HCT116 (cell line): ENCODE results near the gene NOS3. TPM values are rescaled to one million over a fixed set of nuclear protein-coding genes. Genes with fewer than 3 reads are reported as not detected.

Source experiments
- ATAC-seq: fragments of 200-7000 bp; cut with Tn5 transposase; 2 replicates; pipeline ENCODE4 v1.9.1; 2020; ENCODE audit warnings: mild to moderate bottlenecking, moderate library complexity
- BruUV-seq: library from RNA; stranded (reverse); fragments of 400-500 nt; replicated peaks from 2 replicates; lab custom pipeline; 2021; lab: Mats Ljungman, UMichigan
- CTCF ChIA-PET: fragments of 300-600 bp; sonication (Branson Sonifier 250); formaldehyde crosslinking; loops from one replicate; lab custom pipeline; 2021; ENCODE audit warnings: antibody characterized with exemption; lab: Charles Lee
- POLR2A ChIA-PET: fragments of 300-600, 350-600 bp; sonication (Branson Sonifier 250); formaldehyde crosslinking; loops from one replicate; lab custom pipeline; 2021; ENCODE audit warnings: antibody characterized with exemption; lab: Charles Lee
- RAD21 ChIA-PET, 2 experiments: fragments of 300-600 bp; sonication (Branson Sonifier 250); formaldehyde crosslinking; loops; one replicate each; lab custom pipeline; 2023; ENCODE audit warnings: low total read pairs in 2 of 2; ENCODE audit not compliant: uncharacterized antibody in 2 of 2, unreplicated experiment in 2 of 2, low non-redundant PET in 1 of 2; lab: Charles Lee
- DNase-seq: peaks from one replicate; pipeline ENCODE4 v3.0.0-alpha.2; 2010; ENCODE audit warnings: low read depth, low spot score
- H2AFZ ChIP-seq: fragments of 200-600 bp; shearing (Covaris generic), sonication (generic); 2 replicates; pipeline ENCODE4 v1.6.1; 2017; ENCODE audit warnings: low read depth, mixed run types, mixed read lengths, antibody characterized with exemption, low read length; ENCODE audit not compliant: poor library complexity, severe bottlenecking
- H3K27ac ChIP-seq: 2 replicates; pipeline ENCODE4 v1.5.1; 2012; ENCODE audit warnings: low read depth, low read length
- H3K27me3 ChIP-seq: fragments of 200-600 bp; sonication (generic); 2 replicates; pipeline ENCODE4 v1.6.1; 2016; ENCODE audit warnings: mixed run types, low read length, mixed read lengths; ENCODE audit not compliant: insufficient read depth
- H3K36me3 ChIP-seq, 2 experiments: fragments of 200-500 bp in 1 of 2; fragments of 200-600 bp in 1 of 2; sonication (Bioruptor generic) in 1 of 2; sonication (generic) in 1 of 2; 2 replicates each; pipeline versions ENCODE4 v1.5.1 to v1.6.1; 2014 to 2016; ENCODE audit warnings: low read length in 2 of 2, inconsistent platforms in 1 of 2, mixed read lengths in 1 of 2, mixed run types in 1 of 2; ENCODE audit not compliant: insufficient read depth in 2 of 2, control insufficient read depth in 1 of 2
- H3K4me1 ChIP-seq, 2 experiments: fragments of 200-600 bp in 1 of 2; sonication (generic) in 1 of 2; 2 replicates each; pipeline versions ENCODE4 v1.5.1 to v1.6.1; 2012 to 2017; ENCODE audit warnings: low read length in 2 of 2, inconsistent platforms in 1 of 2, mild to moderate bottlenecking in 1 of 2, mixed read lengths in 1 of 2, mixed run types in 1 of 2, moderate library complexity in 1 of 2; ENCODE audit not compliant: insufficient read depth in 2 of 2, control insufficient read depth in 1 of 2
- H3K4me2 ChIP-seq: fragments of 200-600 bp; sonication (generic); 2 replicates; pipeline ENCODE4 v1.6.1; 2017; ENCODE audit warnings: mixed run types, low read length, mixed read lengths
- H3K4me3 ChIP-seq, 2 experiments: fragments of 200-600 bp in 1 of 2; sonication (generic) in 1 of 2; replicated peaks in 1 of 2; 2 replicates each; pipeline ENCODE4 v1.5.1; 2011 to 2016; ENCODE audit warnings: low read length in 2 of 2, control low read depth in 1 of 2, low read depth in 1 of 2, mild to moderate bottlenecking in 1 of 2, mixed read lengths in 1 of 2, mixed run types in 1 of 2
- H3K79me2 ChIP-seq: fragments of 200-600 bp; sonication (generic); 2 replicates; pipeline ENCODE4 v1.6.1; 2017; ENCODE audit warnings: mild to moderate bottlenecking, mixed run types, low read length, moderate library complexity, mixed read lengths; ENCODE audit not compliant: insufficient read depth
- H3K9ac ChIP-seq: fragments of 200-600 bp; sonication (generic); 2 replicates; pipeline ENCODE4 v1.6.1; 2016; ENCODE audit warnings: low read length, mixed read lengths
- H3K9me2 ChIP-seq: fragments of 200-600 bp; sonication (generic), shearing (Covaris generic); 2 replicates; pipeline ENCODE4 v1.6.1; 2017; ENCODE audit warnings: mixed run types, mild to moderate bottlenecking, moderate library complexity; ENCODE audit not compliant: insufficient read depth
- H3K9me3 ChIP-seq, 2 experiments: fragments of 200-500 bp in 1 of 2; fragments of 200-600 bp in 1 of 2; sonication (Bioruptor generic) in 1 of 2; sonication (generic) in 1 of 2; 2 replicates each; pipeline ENCODE4 v1.6.1; 2014 to 2017; ENCODE audit warnings: low read length in 2 of 2, mixed read lengths in 2 of 2, inconsistent platforms in 1 of 2, low read depth in 1 of 2, mild to moderate bottlenecking in 1 of 2, mixed run types in 1 of 2, moderate library complexity in 1 of 2; ENCODE audit not compliant: control insufficient read depth in 1 of 2, insufficient read depth in 1 of 2
- H4K20me1 ChIP-seq: fragments of 200-600 bp; sonication (generic), shearing (Covaris generic); 2 replicates; pipeline ENCODE4 v1.6.1; 2017; ENCODE audit warnings: mixed run types, mild to moderate bottlenecking, moderate library complexity; ENCODE audit not compliant: insufficient read depth
- ATF3 ChIP-seq: IDR thresholded peaks from 2 replicates; pipeline ENCODE4 v1.6.1; 2012
- CBX3 ChIP-seq: IDR thresholded peaks from 2 replicates; pipeline ENCODE4 v1.6.1; 2012; ENCODE audit warnings: low read depth
- CEBPB ChIP-seq: IDR thresholded peaks from 2 replicates; pipeline ENCODE4 v1.6.1; 2012; ENCODE audit warnings: low read depth
- ELF1 ChIP-seq: IDR thresholded peaks from 2 replicates; pipeline ENCODE4 v1.6.1; 2012; ENCODE audit warnings: low read depth, borderline replicate concordance
- JUND ChIP-seq: IDR thresholded peaks from 2 replicates; pipeline ENCODE4 v1.6.1; 2012
- MAX ChIP-seq: IDR thresholded peaks from 2 replicates; pipeline ENCODE4 v1.6.1; 2012
- POLR2A ChIP-seq: IDR thresholded peaks from 2 replicates; pipeline ENCODE4 v1.7.0; 2011; ENCODE audit warnings: borderline replicate concordance; ENCODE audit not compliant: insufficient read depth, insufficient read length; ENCODE audit errors: extremely low read depth
- POLR2AphosphoS5 ChIP-seq: IDR thresholded peaks from 2 replicates; pipeline ENCODE4 v1.6.1; 2011; ENCODE audit warnings: mild to moderate bottlenecking, low read depth, low read length, moderate library complexity
- RAD21 ChIP-seq: IDR thresholded peaks from 2 replicates; pipeline ENCODE4 v1.6.1; 2012; ENCODE audit warnings: low read depth, mild to moderate bottlenecking
- REST ChIP-seq: IDR thresholded peaks from 2 replicates; pipeline ENCODE4 v1.6.1; 2012; ENCODE audit warnings: low read depth
- SP1 ChIP-seq: IDR thresholded peaks from 2 replicates; pipeline ENCODE4 v1.6.1; 2012; ENCODE audit warnings: low read depth
- SRF ChIP-seq: IDR thresholded peaks from 2 replicates; pipeline ENCODE4 v1.6.1; 2012; ENCODE audit warnings: low read depth
- TCF7L2 ChIP-seq: IDR thresholded peaks from 2 replicates; pipeline ENCODE4 v1.7.0; 2011; ENCODE audit warnings: borderline replicate concordance, inconsistent platforms; ENCODE audit not compliant: insufficient read depth, insufficient read length; ENCODE audit errors: extremely low read depth
- ZBTB33 ChIP-seq: IDR thresholded peaks from 2 replicates; pipeline ENCODE4 v1.6.1; 2011; ENCODE audit warnings: mild to moderate bottlenecking, low read length, moderate library complexity; ENCODE audit not compliant: insufficient replicate concordance; ENCODE audit errors: extremely low read depth
- ZNF274 ChIP-seq: fragments of 200-500 bp; sonication (Bioruptor generic); IDR thresholded peaks from 2 replicates; pipeline ENCODE4 v1.6.1; 2014; ENCODE audit warnings: mild to moderate bottlenecking, low read depth, low read length, inconsistent platforms
- intact Hi-C: fragments of 100-400 bp; cut with micrococcal nuclease; formaldehyde crosslinking; loops from 2 replicates; pipeline ENCODE4 v1.10.0; 2022
- total RNA-seq: library from RNA; stranded (reverse); gene quantifications from one replicate; pipeline ENCODE4 v1.2.1, GENCODE V29; 2021; ENCODE audit not compliant: unreplicated experiment

The NOS3 gene
- total RNA-seq, 1 experiment from 2014 or later, result 35.8 TPM

GRCh38 chr7:150978126-150978789 is 12.6 kb upstream of the NOS3 start, which contains the start of gene KCNH2:
KCNH2 (minus strand) TSS chr7:150978321; CDS start chr7:150977913, 408 bp downstream.
- Histone ChIP-seq H3K4me1 (peaks cover 34 to 51% of the 10 kb centered on the region in 2 experiments), H3K27ac (peak within 1 kb of the TSS; percentile 55; the same call in 1 of the 2 replicates), H3K36me3 (no peaks in the 10 kb centered on the region), H3K4me2 (peak within 1 kb of the TSS; percentile 98), H3K9ac (peak within 1 kb of the TSS; percentile 46), H3K9me3 (no peaks in the 10 kb centered on the region), H3K27me3 (peaks cover 35% of the 10 kb centered on the region; the same call in 1 of the 2 replicates), H2AFZ (no peak within 1 kb of the TSS), H3K4me3 (peak within 1 kb of the TSS; percentile 46 to 75), H4K20me1 (no peaks in the 10 kb centered on the region)
- intact Hi-C loops, result loop anchor here (1.0 kb wide), 1 partner anchor 30 kb away; no protein-coding TSS in a partner anchor
- POLR2A ChIA-PET, result interaction anchor here (0.7 to 1.2 kb wide), 2 partner anchors 30 to 48 kb away, joined by 3 to 4 read pairs; no protein-coding TSS in a partner anchor
- RAD21 ChIA-PET, result no interaction called here
- CTCF ChIA-PET, result interaction anchor here (0.6 to 1.2 kb wide), 4 partner anchors 31 to 54 kb away, joined by 3 to 4 read pairs (median 4); partner anchors contain the start of gene ATG9B
- no peak for TF ChIP-seq ELF1
- TF ChIP-seq TCF7L2, result no peak
- TF ChIP-seq POLR2A, result no peak
- no peak for TF ChIP-seq CBX3
- TF ChIP-seq ZNF274, result no peak
- TF ChIP-seq CEBPB, result no peak
- no peak for TF ChIP-seq SRF
- TF ChIP-seq ATF3, result no peak
- no peak for TF ChIP-seq REST
- TF ChIP-seq MAX, result no peak
- TF ChIP-seq POLR2AphosphoS5, result no peak
- TF ChIP-seq RAD21, result no peak
- no peak for TF ChIP-seq JUND
- TF ChIP-seq SP1, result no peak
- no peak for TF ChIP-seq ZBTB33
- TF ChIP-seq, all 23 proteins: peak for 0
- BruUV-seq, result no TSS peak
- no peak for DNase-seq
- ATAC-seq, result peak; percentile 58
- Histone ChIP-seq H3K9me2 (no peaks in the 10 kb centered on the region), H3K79me2 (0 out of 2 replicates have a peak, but pooled peaks cover 2% of the 10 kb centered on the region)
